ENCODE measurements around the gene PDE4A.

Gene PDE4A

DNA sequence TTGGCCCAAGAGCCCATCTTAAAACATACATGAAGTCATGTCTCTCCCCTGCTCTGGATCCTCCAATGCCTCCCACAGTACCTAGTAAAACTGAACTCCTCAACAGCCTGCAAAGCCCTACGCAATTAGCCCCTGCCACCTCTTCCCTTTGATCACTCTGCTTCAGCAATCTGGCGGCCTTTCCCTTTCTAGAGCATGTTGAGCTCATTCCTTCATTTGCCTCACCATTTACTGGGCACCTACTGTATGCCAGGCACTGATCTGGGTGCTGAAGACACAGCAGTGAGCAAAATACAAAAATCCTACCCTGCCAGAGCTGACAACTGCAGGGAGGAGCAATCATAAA is 79.9 kb downstream of the PDE4A start:
- no peak for DNase-seq (ENCODE audit: low read depth, low spot score)
- TF ChIP-seq POLR2AphosphoS5 (IDR thresholded peaks at IDR 0.05; ENCODE audit: borderline replicate concordance, low read depth, low read length) (no peak), EZH2 (IDR thresholded peaks at IDR 0.05) (no peak), FOXP2 (optimal IDR thresholded peaks at IDR 0.05; ENCODE audit: control extremely low read depth, extremely low read length, insufficient read depth) (no peak)
- Histone ChIP-seq H3K9me3 (ENCODE audit: low read depth, low read length) (no peaks in the 10 kb centered on the region), H3K9ac (ENCODE audit: insufficient read length) (no peak overlapping the region), H3K36me3 (ENCODE audit: insufficient read depth, low read length) (peaks cover 28% of the 10 kb centered on the region), H3K4me3 (no peak overlapping the region), H3K27ac (no peak overlapping the region)

DNA sequence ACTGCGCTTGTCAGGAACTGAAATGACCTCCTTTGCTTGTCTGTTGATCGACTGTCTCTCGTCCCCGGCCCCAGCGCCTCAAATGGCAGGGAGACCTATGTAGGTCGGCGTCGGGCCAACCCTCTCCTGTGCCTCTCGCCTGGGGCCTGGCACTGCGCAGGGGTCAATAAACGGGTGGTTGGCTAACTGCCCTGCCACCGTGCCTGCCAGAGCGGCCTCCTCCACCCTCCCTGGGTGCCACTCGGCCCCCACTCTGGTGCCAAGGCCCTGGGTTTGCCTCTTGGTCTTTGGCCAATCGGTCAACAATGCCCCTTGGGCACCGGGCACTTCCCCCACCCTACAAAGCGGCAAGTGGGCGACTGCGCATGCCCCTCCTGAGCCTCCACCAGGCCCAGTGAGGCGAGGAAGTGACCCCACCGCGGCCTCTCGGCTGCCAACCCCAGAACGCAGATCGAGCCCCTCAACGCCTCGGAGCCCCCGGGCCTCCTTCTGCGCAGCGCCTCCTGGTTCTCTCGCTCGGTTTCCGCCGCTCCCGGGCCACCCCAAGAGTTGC is 81.7 kb downstream of the PDE4A start:
- TF ChIP-seq POLR2AphosphoS5 (IDR thresholded peaks at IDR 0.05; ENCODE audit: borderline replicate concordance, low read depth, low read length) (no peak), FOXP2 (optimal IDR thresholded peaks at IDR 0.05; ENCODE audit: control extremely low read depth, extremely low read length, insufficient read depth) (no peak), EZH2 (IDR thresholded peaks at IDR 0.05) (no peak)
- Histone ChIP-seq H3K9me3 (ENCODE audit: low read depth, low read length) (no peaks in the 10 kb centered on the region), H3K27ac (peak overlapping the region; percentile 97), H3K36me3 (ENCODE audit: insufficient read depth, low read length) (peaks cover 21% of the 10 kb centered on the region), H3K4me3 (peak overlapping the region; percentile 99), H3K9ac (ENCODE audit: insufficient read length) (peak overlapping the region; percentile 100)
- DNase-seq (ENCODE audit: low read depth, low spot score) = no peak

GRCh38 chr19:10502524-10503001 is 82.2 kb downstream of the PDE4A start:
- H3K9ac ChIP-seq (ENCODE audit: insufficient read length) = peak overlapping the region; percentile 100
- peaks cover 17% of the 10 kb centered on the region for H3K36me3 ChIP-seq (ENCODE audit: insufficient read depth, low read length)
- no peaks in the 10 kb centered on the region for H3K9me3 ChIP-seq (ENCODE audit: low read depth, low read length)
- peak overlapping the region; percentile 99 for H3K4me3 ChIP-seq
- TF ChIP-seq POLR2AphosphoS5 (IDR thresholded peaks at IDR 0.05; ENCODE audit: borderline replicate concordance, low read depth, low read length) (peak; percentile 60), FOXP2 (optimal IDR thresholded peaks at IDR 0.05; ENCODE audit: control extremely low read depth, extremely low read length, insufficient read depth) (no peak)
- no peak for DNase-seq (ENCODE audit: low read depth, low spot score)
- peak overlapping the region; percentile 97 for H3K27ac ChIP-seq

GRCh38 chr19:10503002-10503789 is 82.9 kb downstream of the PDE4A start, which contains the start of gene KEAP1:
Gene KEAP1, minus strand, starts transcription at chr19:10503356. Its CDS starts 3,323 bp downstream, at chr19:10500033.
- Histone ChIP-seq H3K4me3 (peak within 1 kb of the TSS; percentile 99), H3K27ac (peak within 1 kb of the TSS; percentile 97), H3K9ac (ENCODE audit: insufficient read length) (peak within 1 kb of the TSS; percentile 100), H3K36me3 (ENCODE audit: insufficient read depth, low read length) (peaks cover 16% of the 10 kb centered on the region), H3K9me3 (ENCODE audit: low read depth, low read length) (no peaks in the 10 kb centered on the region)
- no peak for TF ChIP-seq FOXP2 (optimal IDR thresholded peaks at IDR 0.05; ENCODE audit: control extremely low read depth, extremely low read length, insufficient read depth)
- TF ChIP-seq EZH2 (IDR thresholded peaks at IDR 0.05) = no peak
- no peak for TF ChIP-seq POLR2AphosphoS5 (IDR thresholded peaks at IDR 0.05; ENCODE audit: borderline replicate concordance, low read depth, low read length)
- no peak for DNase-seq (ENCODE audit: low read depth, low spot score)

DNA sequence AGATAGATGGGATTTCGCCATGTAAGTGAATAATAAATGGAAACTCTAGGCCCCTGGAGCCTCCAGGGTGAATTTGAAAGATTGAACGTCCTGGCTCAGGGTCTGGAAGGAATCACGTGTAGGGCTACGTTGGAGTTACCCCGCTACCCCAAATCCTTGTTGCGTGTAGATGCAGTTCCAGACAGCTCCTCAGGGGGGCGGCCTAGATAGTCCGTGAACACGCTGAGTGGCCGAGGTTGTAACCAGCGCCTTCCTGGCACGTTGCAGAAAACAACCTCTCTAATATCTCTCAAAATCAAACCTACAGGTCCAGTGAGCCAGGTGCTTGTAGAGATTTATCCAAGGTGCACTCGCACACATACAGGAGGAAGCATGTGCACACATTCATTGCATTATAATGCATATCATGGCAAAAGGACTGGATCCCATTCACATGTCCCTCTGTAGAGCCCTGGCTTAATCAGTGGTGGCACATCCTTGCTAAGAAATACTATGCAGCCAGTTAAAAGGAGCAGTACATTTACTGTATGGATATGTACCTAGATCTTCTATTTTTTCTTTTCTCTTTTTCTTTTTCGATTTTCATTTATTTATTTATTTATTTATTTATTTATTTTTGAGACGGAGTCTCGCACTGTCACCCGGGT is 85.4 kb downstream of the PDE4A start:
- no peak overlapping the region for H3K4me3 ChIP-seq
- DNase-seq (ENCODE audit: low read depth, low spot score) = peak; percentile 32
- H3K27ac ChIP-seq = no peak overlapping the region
- H3K36me3 ChIP-seq (ENCODE audit: insufficient read depth, low read length) = no peaks in the 10 kb centered on the region
- H3K9ac ChIP-seq (ENCODE audit: insufficient read length) = no peak overlapping the region
- no peak for TF ChIP-seq EZH2 (IDR thresholded peaks at IDR 0.05)
- no peak for TF ChIP-seq POLR2AphosphoS5 (IDR thresholded peaks at IDR 0.05; ENCODE audit: borderline replicate concordance, low read depth, low read length)
- TF ChIP-seq FOXP2 (optimal IDR thresholded peaks at IDR 0.05; ENCODE audit: control extremely low read depth, extremely low read length, insufficient read depth) = no peak
- no peaks in the 10 kb centered on the region for H3K9me3 ChIP-seq (ENCODE audit: low read depth, low read length)

GRCh38 chr19:10508036-10508435 is 87.7 kb downstream of the PDE4A start:
- H3K27ac ChIP-seq = no peak overlapping the region
- H3K9ac ChIP-seq (ENCODE audit: insufficient read length) = no peak overlapping the region
- TF ChIP-seq FOXP2 (optimal IDR thresholded peaks at IDR 0.05; ENCODE audit: control extremely low read depth, extremely low read length, insufficient read depth) = no peak
- no peak for TF ChIP-seq POLR2AphosphoS5 (IDR thresholded peaks at IDR 0.05; ENCODE audit: borderline replicate concordance, low read depth, low read length)
- TF ChIP-seq EZH2 (IDR thresholded peaks at IDR 0.05) = no peak
- no peak overlapping the region for H3K4me3 ChIP-seq
- no peaks in the 10 kb centered on the region for H3K9me3 ChIP-seq (ENCODE audit: low read depth, low read length)
- no peaks in the 10 kb centered on the region for H3K36me3 ChIP-seq (ENCODE audit: insufficient read depth, low read length)
- DNase-seq (ENCODE audit: low read depth, low spot score) = no peak

DNA sequence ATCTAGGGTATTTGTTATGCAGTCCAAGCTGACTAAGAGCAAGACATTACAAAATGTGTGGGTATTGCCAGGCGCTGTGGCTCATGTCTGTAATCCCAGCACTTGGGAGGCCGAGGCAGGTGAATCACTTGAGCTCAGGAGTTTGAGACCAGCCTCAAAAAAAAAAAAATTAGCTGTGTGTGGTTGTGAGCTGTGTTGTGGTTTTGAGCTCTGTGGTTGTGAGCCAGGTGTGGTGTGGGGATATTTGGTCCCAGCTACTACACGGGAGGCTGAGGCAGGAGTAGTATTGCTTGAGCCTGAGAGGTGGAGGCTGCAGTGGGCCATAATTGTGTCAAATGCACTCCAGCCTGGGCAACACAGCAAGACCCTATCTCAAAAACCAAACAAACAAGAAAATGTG is 88.4 kb downstream of the PDE4A start:
- no peak for DNase-seq (ENCODE audit: low read depth, low spot score)
- no peaks in the 10 kb centered on the region for H3K9me3 ChIP-seq (ENCODE audit: low read depth, low read length)
- H3K27ac ChIP-seq = no peak overlapping the region
- H3K36me3 ChIP-seq (ENCODE audit: insufficient read depth, low read length) = no peaks in the 10 kb centered on the region; the same call in 1 of the 2 replicates
- no peak overlapping the region for H3K9ac ChIP-seq (ENCODE audit: insufficient read length)
- TF ChIP-seq POLR2AphosphoS5 (IDR thresholded peaks at IDR 0.05; ENCODE audit: borderline replicate concordance, low read depth, low read length) (no peak), EZH2 (IDR thresholded peaks at IDR 0.05) (no peak), FOXP2 (optimal IDR thresholded peaks at IDR 0.05; ENCODE audit: control extremely low read depth, extremely low read length, insufficient read depth) (no peak)
- no peak overlapping the region for H3K4me3 ChIP-seq

GRCh38 chr19:10510301-10510802 is 90.0 kb downstream of the PDE4A start:
- H3K27ac ChIP-seq = no peak overlapping the region
- H3K4me3 ChIP-seq = no peak overlapping the region
- no peaks in the 10 kb centered on the region; the same call in 1 of the 2 replicates for H3K36me3 ChIP-seq (ENCODE audit: insufficient read depth, low read length)
- TF ChIP-seq EZH2 (IDR thresholded peaks at IDR 0.05) = no peak
- TF ChIP-seq FOXP2 (optimal IDR thresholded peaks at IDR 0.05; ENCODE audit: control extremely low read depth, extremely low read length, insufficient read depth) = no peak
- TF ChIP-seq POLR2AphosphoS5 (IDR thresholded peaks at IDR 0.05; ENCODE audit: borderline replicate concordance, low read depth, low read length) = no peak
- no peaks in the 10 kb centered on the region for H3K9me3 ChIP-seq (ENCODE audit: low read depth, low read length)
- no peak overlapping the region for H3K9ac ChIP-seq (ENCODE audit: insufficient read length)
- no peak for DNase-seq (ENCODE audit: low read depth, low spot score)

Data from SK-N-MC (cell line).